B cell (primary cell): ENCODE results near the gene CMTM1.

Source experiments
- CTCF ChIP-seq: fragments of 200-600 bp; IDR thresholded peaks from one replicate; pipeline ENCODE4 v1.8.0; 2022; ENCODE audit warnings: antibody characterized with exemption, mild to moderate bottlenecking
- EZH2 ChIP-seq: IDR thresholded peaks from 2 replicates; pipeline ENCODE4 v1.6.1; 2012; ENCODE audit warnings: borderline replicate concordance, low read depth, mild to moderate bottlenecking, moderate library complexity, low read length; ENCODE audit not compliant: insufficient read depth, poor library complexity, severe bottlenecking

GRCh38 chr16:66614161-66614802 lies 48.0 kb downstream of the CMTM1 start:
- TF ChIP-seq CTCF (no peak), EZH2 (no peak)
